IPS-11a (cell line): ENCODE results near the gene SYNPO2.
"Not testable (repeated sequence)": the region's sequence is repeated elsewhere in the genome, so short reads cannot be mapped to it uniquely, and the experiment has no call there.

Source experiments
- H3K4me3 ChIP-seq: one replicate; pipeline ENCODE4 v1.5.1; 2013; ENCODE audit warnings: low read depth, low read length, control low read depth

The SYNPO2 gene

GRCh38 chr4:118878507-118878906 is 10.1 kb upstream of the SYNPO2 start:
- not testable (repeated sequence) for H3K4me3 ChIP-seq

- H3K4me3 ChIP-seq, result no peak overlapping the region
These were observed 9.2 kb upstream of the SYNPO2 start for GRCh38 chr4:118879409-118879808.

DNA sequence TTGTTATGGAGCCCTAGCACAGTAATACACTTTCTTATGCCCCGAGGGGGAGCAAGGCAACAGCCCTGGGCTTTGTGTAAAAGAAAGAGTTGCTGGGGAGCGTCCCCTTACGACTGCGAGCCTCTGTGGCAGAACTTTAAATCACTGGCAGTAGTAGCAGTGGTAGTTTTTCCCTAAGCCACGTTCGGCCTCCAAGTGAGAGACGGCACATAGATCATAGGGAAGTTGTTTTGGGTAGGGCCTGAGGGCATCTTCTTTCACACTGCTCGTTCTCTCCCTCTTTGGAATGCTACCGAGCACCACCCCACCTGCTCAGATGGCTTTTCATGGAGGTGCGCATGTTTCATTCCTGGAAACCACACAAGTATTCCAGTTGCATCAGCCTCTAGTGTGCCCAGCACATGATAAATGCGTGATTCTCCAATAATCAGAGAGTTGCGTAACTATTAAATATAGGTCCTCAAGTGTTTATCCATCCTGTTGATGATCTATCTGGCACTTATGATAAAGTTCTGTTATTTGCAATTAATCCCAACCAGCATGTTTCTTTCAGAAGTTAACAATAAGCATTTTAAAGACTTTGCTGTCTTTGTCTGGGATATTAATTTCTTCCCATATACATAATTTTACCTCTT is 7.0 kb upstream of the SYNPO2 start:
- H3K4me3 ChIP-seq, result no peak overlapping the region

DNA sequence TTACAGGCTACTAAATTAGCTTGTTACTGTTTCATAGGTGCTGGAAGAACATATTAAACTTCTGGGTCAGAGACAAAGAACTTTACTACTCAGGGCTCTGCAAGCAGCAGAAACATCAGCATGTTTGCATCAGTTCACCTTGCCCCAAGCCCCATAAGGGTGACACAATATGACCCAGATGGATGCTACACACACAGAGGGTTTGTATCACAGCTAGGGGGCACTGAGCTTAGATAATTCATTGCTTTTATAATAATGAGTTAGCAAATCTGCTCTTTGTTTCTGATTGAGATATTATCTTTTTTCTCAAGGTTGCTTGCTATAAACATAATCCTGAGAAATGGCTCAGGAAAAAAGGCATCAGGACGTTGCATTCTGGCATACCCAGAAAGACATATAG is 4.8 kb upstream of the SYNPO2 start:
- H3K4me3 ChIP-seq, result no peak overlapping the region

DNA sequence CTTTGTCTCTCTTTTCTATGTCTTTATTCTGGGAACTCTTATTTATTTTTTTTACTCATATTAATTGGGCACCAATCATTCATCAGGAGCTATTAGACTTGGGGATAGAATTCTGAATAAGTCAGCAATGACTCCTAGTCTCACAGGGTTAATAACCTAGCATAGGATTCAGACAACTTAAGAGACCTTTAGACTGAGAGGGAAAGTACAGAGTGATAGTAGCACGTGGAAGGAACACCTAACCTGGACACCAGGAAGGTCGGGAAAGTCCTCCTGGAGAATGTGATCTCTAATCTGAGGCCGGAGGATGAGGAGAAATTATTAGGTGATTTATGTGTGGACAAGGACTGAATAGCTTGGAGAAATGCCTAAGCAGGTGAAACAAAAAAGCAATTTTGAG is 3.9 kb upstream of the SYNPO2 start:
- no peak overlapping the region for H3K4me3 ChIP-seq

- peak overlapping the region; percentile 44 for H3K4me3 ChIP-seq
These were observed 648 bp downstream of the SYNPO2 start for GRCh38 chr4:118889312-118889691.

- no peak overlapping the region for H3K4me3 ChIP-seq
These were observed 5.4 kb downstream of the SYNPO2 start for GRCh38 chr4:118894034-118894433.

DNA sequence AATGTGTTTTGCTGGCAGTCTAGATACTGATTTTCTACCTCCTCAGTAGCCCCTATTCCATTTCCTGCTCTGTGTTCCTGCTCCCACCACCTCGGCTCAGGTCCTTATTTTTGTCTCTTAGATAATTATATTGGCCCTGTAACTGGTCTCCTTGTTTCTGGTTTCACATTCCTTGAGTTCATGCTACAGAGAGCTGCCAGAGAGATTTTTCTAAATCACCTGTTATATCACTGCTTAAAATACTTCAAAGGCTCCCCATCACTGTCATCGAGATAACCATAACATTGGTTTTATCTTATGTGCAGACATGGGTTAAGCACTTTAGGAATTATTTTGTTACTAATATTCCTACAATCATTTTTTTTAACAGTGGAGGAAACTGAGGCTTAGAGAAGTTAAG is 9.6 kb downstream of the SYNPO2 start:
- no peak overlapping the region for H3K4me3 ChIP-seq

- H3K4me3 ChIP-seq, result no peak overlapping the region
These were observed 10.1 kb downstream of the SYNPO2 start for GRCh38 chr4:118898684-118899138.

- H3K4me3 ChIP-seq, result no peak overlapping the region
These were observed 15.8 kb downstream of the SYNPO2 start for GRCh38 chr4:118904418-118904817.

GRCh38 chr4:118904935-118905334 is 16.3 kb downstream of the SYNPO2 start:
- H3K4me3 ChIP-seq, result no peak overlapping the region

- H3K4me3 ChIP-seq, result no peak overlapping the region
These were observed 16.9 kb downstream of the SYNPO2 start for GRCh38 chr4:118905566-118905965.

DNA sequence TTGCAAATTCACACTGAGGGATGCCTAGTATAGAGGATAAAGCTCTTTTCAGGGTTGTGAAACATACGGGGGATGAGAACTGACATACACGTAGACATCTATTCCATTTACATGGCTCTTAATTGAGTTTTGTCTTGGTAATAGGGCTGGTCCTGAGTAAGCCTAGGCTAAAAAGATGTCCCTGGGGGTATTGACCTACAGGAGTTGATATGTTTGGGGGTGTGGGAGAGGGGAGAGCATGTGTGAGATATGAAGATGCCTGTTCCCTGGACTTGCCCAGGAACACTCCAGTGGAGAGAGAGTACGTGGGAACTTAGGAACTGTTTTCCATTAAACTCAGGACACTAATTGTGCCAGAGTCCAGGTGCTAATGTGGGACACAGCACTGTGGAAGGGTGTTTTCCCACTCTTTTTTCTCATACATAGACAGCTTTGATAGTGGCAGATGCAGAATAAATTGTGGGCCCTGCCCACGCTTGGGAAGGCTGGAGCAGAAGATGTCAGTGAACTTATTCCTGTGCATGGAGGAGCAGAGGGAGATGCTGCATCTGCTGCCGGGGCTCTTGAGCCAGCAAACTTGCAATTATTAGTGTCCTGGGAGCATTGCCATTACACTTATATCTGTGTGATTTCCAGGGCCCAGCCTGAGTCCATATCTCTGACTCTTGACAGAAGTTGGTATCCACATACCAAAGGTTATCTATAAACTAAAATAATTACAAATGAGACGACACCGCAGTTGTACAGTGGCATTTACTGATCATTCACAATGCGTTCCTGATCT is 20.7 kb downstream of the SYNPO2 start:
- no peak overlapping the region for H3K4me3 ChIP-seq

GRCh38 chr4:118910221-118910620 is 21.6 kb downstream of the SYNPO2 start:
- no peak overlapping the region for H3K4me3 ChIP-seq

DNA sequence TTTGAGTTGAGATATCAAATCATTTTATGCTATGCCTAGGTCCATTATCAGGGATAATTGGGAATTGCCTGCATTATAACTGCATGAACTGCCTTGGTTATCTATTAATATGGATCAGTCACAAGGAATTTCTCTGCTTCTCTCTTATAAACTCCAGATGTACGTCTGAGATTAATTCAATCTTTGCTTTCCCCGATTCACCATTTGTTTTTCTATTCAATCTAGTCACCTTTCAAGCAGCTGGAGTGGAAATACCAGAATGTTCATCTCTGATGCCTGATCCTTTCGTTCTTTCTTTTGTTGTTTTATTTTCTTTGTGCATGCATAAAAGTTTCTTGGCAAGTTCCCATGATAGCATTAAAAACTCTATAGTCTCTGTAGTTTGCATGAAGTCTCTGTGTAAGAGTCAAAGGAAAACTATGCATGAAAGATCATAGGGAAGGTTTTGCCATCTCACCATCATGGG is 22.6 kb downstream of the SYNPO2 start:
- no peak overlapping the region for H3K4me3 ChIP-seq

DNA sequence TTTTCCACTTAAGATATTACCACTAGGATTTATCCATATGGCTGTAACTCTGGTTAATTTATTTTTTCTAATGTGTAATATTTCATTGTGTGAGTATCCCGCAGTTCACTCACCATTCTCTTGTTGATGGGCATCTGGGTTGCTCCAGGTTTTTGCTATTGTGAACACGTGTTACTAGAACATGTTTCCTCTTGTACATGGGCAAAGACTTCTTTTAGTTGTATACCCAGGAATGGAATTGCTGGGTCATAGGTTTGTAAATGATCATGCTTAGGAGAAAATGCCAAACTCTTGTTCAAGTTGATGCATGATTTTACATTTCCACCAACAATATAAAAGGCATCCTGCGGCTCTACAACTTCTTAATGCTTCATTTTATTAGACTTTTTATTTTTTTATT is 26.8 kb downstream of the SYNPO2 start:
- H3K4me3 ChIP-seq, result no peak overlapping the region

- no peak overlapping the region for H3K4me3 ChIP-seq
These were observed 28.1 kb downstream of the SYNPO2 start for GRCh38 chr4:118916691-118917289.

GRCh38 chr4:118917582-118917981 is 28.9 kb downstream of the SYNPO2 start:
- H3K4me3 ChIP-seq, result no peak overlapping the region

GRCh38 chr4:118918388-118918787 is 29.7 kb downstream of the SYNPO2 start:
- no peak overlapping the region for H3K4me3 ChIP-seq

DNA sequence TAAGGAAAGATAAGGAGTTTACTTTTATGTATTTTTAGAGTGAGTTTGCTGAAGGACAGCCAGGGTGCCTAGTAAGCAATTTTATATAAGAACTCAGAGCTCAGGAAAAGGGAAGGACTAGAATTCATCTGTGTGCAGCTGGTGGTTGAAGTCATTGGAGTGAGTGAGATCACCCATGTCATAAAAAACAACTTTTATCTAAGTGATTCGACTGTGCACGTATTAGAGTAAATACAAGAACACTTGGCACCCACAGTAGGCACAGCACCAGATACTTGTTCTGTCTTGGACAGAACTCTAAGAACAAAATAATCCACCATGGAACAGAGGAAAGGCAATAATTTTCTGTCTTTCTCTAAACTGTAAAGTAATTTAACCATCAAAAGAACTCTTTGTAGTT is 31.6 kb downstream of the SYNPO2 start:
- no peak overlapping the region for H3K4me3 ChIP-seq

DNA sequence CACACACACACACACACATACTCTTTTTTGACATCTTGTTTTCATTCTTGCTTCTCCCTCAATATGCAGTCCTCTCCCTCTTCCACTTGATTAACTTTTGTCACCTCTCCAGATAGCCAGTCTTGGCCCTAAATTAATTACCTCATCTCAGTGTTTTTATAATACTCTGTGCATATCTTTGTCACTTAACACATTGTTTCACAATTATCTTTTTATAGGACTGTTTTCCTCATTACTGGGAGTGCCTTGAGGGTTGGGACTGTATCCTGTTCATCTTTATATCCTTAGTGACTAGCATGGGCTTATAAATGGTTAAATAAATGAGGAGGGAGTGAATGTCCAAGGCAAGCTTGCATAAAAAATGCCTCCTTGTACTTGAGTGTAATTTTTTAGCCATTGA is 33.1 kb downstream of the SYNPO2 start:
- H3K4me3 ChIP-seq, result no peak overlapping the region

- no peak overlapping the region for H3K4me3 ChIP-seq
These were observed 35.2 kb downstream of the SYNPO2 start for GRCh38 chr4:118923891-118924290.
